Measurements from ENCODE around the gene PCDHA8.
"Not testable (repeated sequence)": the region's sequence is repeated elsewhere in the genome, so short reads cannot be mapped to it uniquely, and the experiment has no call there.

DNA sequence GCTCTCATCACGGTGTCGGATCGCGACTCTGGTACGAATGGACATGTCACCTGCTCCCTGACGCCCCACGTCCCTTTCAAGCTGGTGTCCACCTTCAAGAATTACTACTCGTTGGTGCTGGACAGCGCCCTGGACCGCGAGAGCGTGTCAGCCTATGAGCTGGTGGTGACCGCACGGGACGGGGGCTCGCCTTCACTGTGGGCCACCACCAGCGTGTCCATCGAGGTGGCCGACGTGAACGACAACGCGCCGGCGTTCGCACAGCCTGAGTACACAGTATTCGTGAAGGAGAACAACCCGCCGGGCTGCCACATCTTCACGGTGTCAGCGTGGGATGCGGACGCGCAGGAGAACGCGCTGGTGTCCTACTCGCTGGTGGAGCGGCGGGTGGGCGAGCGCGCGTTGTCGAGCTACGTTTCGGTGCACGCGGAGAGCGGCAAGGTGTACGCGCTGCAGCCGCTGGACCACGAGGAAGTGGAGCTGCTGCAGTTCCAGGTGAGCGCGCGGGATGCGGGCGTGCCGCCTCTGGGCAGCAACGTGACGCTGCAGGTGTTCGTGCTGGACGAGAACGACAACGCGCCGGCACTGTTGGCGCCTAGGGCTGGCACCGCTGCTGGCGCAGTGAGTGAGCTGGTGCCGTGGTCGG is 44.8 kb upstream of the PCDHA8 start:
- TF ChIP-seq, protein P1, sequence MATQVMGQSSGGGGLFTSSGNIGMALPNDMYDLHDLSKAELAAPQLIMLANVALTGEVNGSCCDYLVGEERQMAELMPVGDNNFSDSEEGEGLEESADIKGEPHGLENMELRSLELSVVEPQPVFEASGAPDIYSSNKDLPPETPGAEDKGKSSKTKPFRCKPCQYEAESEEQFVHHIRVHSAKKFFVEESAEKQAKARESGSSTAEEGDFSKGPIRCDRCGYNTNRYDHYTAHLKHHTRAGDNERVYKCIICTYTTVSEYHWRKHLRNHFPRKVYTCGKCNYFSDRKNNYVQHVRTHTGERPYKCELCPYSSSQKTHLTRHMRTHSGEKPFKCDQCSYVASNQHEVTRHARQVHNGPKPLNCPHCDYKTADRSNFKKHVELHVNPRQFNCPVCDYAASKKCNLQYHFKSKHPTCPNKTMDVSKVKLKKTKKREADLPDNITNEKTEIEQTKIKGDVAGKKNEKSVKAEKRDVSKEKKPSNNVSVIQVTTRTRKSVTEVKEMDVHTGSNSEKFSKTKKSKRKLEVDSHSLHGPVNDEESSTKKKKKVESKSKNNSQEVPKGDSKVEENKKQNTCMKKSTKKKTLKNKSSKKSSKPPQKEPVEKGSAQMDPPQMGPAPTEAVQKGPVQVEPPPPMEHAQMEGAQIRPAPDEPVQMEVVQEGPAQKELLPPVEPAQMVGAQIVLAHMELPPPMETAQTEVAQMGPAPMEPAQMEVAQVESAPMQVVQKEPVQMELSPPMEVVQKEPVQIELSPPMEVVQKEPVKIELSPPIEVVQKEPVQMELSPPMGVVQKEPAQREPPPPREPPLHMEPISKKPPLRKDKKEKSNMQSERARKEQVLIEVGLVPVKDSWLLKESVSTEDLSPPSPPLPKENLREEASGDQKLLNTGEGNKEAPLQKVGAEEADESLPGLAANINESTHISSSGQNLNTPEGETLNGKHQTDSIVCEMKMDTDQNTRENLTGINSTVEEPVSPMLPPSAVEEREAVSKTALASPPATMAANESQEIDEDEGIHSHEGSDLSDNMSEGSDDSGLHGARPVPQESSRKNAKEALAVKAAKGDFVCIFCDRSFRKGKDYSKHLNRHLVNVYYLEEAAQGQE (IDR thresholded peaks at IDR 0.05; ENCODE audit: borderline replicate concordance): not testable (repeated sequence)
- TF ChIP-seq, protein P2, sequence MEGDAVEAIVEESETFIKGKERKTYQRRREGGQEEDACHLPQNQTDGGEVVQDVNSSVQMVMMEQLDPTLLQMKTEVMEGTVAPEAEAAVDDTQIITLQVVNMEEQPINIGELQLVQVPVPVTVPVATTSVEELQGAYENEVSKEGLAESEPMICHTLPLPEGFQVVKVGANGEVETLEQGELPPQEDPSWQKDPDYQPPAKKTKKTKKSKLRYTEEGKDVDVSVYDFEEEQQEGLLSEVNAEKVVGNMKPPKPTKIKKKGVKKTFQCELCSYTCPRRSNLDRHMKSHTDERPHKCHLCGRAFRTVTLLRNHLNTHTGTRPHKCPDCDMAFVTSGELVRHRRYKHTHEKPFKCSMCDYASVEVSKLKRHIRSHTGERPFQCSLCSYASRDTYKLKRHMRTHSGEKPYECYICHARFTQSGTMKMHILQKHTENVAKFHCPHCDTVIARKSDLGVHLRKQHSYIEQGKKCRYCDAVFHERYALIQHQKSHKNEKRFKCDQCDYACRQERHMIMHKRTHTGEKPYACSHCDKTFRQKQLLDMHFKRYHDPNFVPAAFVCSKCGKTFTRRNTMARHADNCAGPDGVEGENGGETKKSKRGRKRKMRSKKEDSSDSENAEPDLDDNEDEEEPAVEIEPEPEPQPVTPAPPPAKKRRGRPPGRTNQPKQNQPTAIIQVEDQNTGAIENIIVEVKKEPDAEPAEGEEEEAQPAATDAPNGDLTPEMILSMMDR (IDR thresholded peaks at IDR 0.05; ENCODE audit: poor library complexity, severe bottlenecking): not testable (repeated sequence)
- TF ChIP-seq SMC3 (conservative IDR thresholded peaks at IDR 0.05; ENCODE audit: poor library complexity); MXI1 (conservative IDR thresholded peaks at IDR 0.05; ENCODE audit: poor library complexity, severe bottlenecking); POLR2AphosphoS5 (IDR thresholded peaks at IDR 0.05); EP300 (conservative IDR thresholded peaks at IDR 0.05; ENCODE audit: poor library complexity, severe bottlenecking); RAD21 (conservative IDR thresholded peaks at IDR 0.05): not testable (repeated sequence)
